SKM-1 (cell line): ENCODE measurements around the gene HDGF.

ENCODE experiments used
- DNase-seq: peaks from one replicate; lab custom pipeline; 2025; ENCODE audit not compliant: unreplicated experiment; lab: John Stamatoyannopoulos, UW

Gene HDGF

GRCh38 chr1:156726549-156727226 lies 24.8 kb downstream of the HDGF start:
- DNase-seq: peak; percentile 80

- DNase-seq: peak; percentile 98
Observed at GRCh38 chr1:156725683-156726280, 25.7 kb downstream of the HDGF start.

DNA sequence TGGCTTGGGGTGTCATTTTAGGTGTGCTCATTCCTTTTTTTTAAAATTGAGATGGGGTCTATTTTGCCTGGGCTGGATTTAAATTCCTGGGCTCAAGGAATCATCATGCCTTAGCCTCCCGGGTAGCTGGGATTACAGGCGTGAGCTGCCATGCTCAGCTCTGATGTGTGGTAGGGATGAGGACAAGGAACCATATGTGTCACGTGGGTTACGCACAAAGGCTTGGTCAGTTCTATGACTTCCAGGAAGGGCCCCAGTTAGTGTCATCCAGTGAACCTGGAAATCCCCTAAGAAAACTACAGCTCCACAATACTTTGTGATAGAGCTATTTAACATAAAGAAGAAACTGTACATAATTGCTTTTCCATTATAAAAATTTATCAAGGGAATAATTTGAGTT lies 29.9 kb downstream of the HDGF start:
- no peak for DNase-seq

GRCh38 chr1:156721131-156721530 lies 30.3 kb downstream of the HDGF start:
- no peak for DNase-seq

- no peak for DNase-seq
Observed at GRCh38 chr1:156717351-156717750, 34.1 kb downstream of the HDGF start.

DNA sequence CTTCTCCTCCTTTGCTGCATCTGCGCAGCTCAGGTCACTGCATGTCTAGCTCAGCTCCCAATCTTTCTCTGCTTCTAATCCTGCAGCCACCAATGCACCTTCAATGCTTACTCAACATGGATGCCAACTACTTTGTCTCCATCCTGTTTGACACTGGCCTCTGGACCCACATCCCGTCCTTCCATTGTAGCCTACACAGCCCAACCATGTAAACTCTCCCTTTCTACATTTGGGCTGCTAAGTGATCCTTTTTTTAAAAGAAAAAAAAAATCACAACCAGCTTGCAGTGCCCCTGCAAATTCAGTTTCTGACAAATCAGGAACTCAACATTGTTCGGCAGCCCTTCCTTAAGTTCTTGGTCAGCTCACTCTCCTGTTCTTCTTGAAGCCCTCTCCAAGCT lies 36.6 kb downstream of the HDGF start:
- DNase-seq: no peak

DNA sequence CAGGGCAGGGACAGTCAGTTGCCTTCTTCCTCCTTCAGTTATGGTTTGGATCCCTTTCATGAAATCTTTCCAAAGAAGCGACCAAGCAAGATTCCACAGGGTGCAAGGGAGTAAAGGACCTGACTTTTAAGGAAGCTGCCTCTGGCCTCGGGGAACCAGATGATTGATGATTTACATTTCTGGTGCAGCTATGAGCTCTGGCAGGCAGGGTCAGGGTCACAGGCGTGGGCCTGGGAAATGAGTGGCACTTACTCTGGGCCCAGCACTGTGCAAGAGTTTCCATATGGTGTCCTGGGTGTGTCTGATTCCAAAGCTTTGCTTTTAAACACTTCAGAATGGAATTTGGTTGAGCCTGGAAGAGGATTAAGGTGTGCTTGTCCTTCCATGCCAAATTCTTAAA lies 38.8 kb downstream of the HDGF start:
- DNase-seq: no peak

GRCh38 chr1:156711011-156711817 lies 40.3 kb downstream of the HDGF start:
- no peak for DNase-seq

DNA sequence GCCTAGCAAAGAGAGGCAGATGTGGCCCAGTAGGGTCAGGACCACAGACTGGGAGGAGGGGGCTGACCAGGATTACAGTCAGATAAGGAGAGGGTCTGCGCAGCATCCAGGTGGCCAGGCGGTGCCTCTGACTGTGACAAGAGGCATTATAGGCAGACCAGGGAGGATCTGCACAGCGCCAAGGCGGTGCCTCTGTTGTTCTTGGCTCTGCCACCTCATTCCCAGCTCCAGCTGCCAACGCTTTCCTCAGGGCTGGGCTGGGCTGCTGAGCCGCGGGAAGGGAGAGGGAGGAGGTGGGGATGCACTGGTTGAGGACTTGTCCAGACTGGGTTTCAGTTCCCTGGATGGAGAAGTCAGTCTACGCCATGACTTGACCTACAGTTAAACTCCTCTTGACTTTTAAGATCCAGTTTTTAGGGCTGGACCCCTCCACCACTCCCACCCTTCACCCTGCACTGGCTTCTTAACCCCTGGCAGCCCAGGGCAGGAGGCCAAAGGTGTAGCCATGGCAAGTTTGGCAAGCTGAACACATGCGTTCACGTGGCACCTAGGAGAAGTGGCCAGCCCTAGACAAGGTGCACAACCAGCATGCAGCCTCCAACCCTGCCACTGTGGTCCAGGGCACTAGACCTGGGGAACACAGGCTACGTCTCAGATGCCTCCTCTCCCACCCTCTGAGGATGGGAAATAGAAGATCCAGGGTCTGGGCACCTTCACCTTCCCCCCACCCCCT lies 41.6 kb downstream of the HDGF start:
- no peak for DNase-seq

- DNase-seq: no peak
Observed at GRCh38 chr1:156709031-156709430, 42.4 kb downstream of the HDGF start.

- no peak for DNase-seq
Observed at GRCh38 chr1:156708218-156708661, 43.2 kb downstream of the HDGF start.

- DNase-seq: no peak
Observed at GRCh38 chr1:156707417-156708217, 43.9 kb downstream of the HDGF start.

GRCh38 chr1:156706657-156707416 lies 44.6 kb downstream of the HDGF start:
- DNase-seq: no peak

DNA sequence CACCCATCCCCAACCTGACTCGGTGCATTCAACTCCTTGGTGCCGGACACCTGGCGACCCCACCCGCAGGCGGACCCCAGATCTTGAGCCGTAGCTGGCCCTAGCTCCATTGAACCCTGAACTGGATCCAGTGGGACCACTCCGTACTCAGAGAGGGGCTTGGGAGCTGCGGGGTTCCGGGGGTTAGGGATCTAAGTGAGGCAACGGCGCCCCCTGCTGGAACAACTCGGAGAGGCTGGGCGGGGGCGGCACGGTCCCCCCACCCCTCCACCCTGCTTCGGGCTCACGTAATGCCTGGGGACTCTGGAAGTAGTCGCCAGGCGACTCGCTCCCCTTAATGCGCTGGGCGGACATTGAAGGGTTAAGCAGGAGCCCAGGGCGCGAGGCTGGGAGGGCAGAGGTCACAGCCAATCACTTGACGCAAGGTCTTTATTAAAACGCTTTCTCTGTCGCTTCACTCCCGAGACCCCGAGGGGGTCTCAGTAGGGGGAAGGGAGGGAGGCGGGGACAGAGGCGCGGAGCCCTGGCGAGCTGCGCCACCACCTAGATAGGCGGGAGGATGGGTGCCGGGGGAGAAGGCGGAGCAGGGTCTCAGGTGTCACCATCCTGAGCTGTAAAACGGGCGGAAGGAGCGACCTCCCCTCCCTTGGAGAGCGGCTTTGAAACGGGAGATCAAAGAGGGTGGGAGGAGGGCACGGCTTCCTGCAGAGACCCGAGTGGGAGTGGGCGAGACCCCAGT lies 45.4 kb downstream of the HDGF start:
- no peak for DNase-seq

GRCh38 chr1:156705321-156705917 lies 46.1 kb downstream of the HDGF start, which contains the start of gene CRABP2:
Gene CRABP2, minus strand, starts transcription at chr1:156705583. Its CDS starts 137 bp downstream, at chr1:156705446.
- DNase-seq: no peak

- DNase-seq: no peak
Observed at GRCh38 chr1:156704930-156705320, 46.5 kb downstream of the HDGF start.

DNA sequence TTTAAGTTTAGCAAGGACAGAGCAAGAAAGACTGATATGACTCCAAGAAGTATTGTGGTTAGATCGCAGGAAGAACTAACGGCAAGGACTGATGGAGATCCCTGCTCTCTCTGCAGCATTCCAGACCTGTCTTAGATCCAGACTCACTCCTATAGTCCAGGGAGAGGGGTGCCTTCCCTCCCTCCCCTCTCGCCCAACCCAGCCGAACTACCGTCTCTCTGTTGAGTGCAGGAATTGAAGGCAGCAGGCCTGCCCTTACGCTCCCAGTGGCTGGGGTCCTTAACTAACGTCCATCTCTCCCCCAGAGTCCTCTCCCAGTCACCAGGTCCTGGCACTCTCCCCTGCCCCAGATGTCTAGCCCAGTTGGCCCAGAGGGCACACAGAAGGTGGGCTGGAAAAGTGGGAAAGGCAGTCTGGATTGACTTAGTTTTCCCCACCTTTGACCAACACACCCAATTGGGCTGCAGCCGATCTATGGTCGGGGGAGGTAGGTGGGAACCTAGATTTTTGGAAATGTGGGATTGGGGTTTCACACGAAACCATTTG lies 47.2 kb downstream of the HDGF start:
- DNase-seq: no peak

- DNase-seq: no peak
Observed at GRCh38 chr1:156703741-156704140, 47.7 kb downstream of the HDGF start.
